ENCODE results near the gene LCE2C. TPM values are rescaled to one million over a fixed set of nuclear protein-coding genes. Genes with fewer than 3 reads are reported as not detected.
"Not testable (repeated sequence)": the region's sequence is repeated elsewhere in the genome, so short reads cannot be mapped to it uniquely, and the experiment has no call there.

Gene LCE2C
- total RNA-seq, 6 experiments from 2014 or later = not detected

DNA sequence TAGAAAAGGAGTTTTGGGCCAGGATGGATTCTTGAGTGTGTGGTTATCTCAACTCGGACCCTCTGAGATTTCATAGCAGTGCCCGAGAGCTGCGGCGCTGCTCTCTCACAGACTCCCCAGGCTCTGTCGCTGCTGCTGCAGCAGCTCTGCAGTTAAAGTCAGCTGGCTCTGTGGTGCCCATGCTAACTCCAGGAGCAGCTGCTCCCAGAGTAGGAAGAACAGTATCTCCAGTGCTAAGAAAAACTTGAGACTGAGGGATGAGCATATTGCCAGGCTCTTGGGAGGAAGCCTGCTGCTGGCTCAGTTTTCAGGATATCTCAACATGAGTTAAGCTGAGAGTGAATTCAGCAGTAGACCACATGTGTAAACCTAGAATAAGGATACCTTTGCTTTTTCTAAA, 7.4 kb upstream of the LCE2C start:
- DNase-seq = no peak
- H3K27ac Mint-ChIP-seq = no peak overlapping the region
- H3K27me3 Mint-ChIP-seq (ENCODE audit: insufficient read depth) = peaks cover 5% of the 10 kb centered on the region; the same call in 1 of the 2 replicates
- TF ChIP-seq CTCF (IDR thresholded peaks at IDR 0.05) = no peak
- no peaks in the 10 kb centered on the region for H3K4me1 Mint-ChIP-seq (ENCODE audit: low read depth)
- no peaks in the 10 kb centered on the region for H3K36me3 Mint-ChIP-seq (ENCODE audit: low read depth)
- H3K4me3 Mint-ChIP-seq = no peak overlapping the region
- peaks cover 15% of the 10 kb centered on the region for H3K9me3 Mint-ChIP-seq

DNA sequence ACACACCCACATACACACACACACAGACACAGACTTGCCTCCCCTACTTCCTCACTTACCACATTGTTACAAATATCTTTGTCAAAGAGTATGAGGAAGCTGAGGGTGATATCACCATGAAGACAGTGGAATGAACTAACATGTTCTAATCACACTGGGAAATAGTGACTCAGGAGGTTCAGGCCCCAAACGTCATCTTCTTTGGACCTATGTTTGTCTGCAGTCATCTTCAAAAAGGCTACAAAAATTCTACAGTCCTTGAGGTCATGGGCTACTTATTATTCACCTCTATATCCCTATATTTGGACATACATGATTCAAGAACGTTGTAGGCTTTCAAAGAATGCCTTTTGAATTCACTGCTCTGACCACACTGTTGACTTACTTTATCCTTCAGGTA, 2.1 kb upstream of the LCE2C start:
- Mint-ChIP-seq H3K27ac (no peak overlapping the region), H3K4me1 (ENCODE audit: low read depth) (no peaks in the 10 kb centered on the region), H3K9me3 (peaks cover 5% of the 10 kb centered on the region), H3K36me3 (ENCODE audit: low read depth) (no peaks in the 10 kb centered on the region), H3K4me3 (no peak overlapping the region), H3K27me3 (ENCODE audit: insufficient read depth) (no peaks in the 10 kb centered on the region; the same call in none of the 2 replicates)
- DNase-seq = no peak
- TF ChIP-seq CTCF (IDR thresholded peaks at IDR 0.05) = no peak

GRCh38 chr1:152679459-152679858, 4.4 kb downstream of the LCE2C start:
- peaks cover 3% of the 10 kb centered on the region for H3K27me3 Mint-ChIP-seq (ENCODE audit: insufficient read depth)
- no peak for TF ChIP-seq CTCF (IDR thresholded peaks at IDR 0.05)
- no peak overlapping the region for H3K27ac Mint-ChIP-seq
- H3K36me3 Mint-ChIP-seq (ENCODE audit: low read depth) = no peaks in the 10 kb centered on the region
- H3K4me3 Mint-ChIP-seq = no peak overlapping the region
- H3K9me3 Mint-ChIP-seq = peaks cover 5% of the 10 kb centered on the region
- no peak for DNase-seq
- no peaks in the 10 kb centered on the region for H3K4me1 Mint-ChIP-seq (ENCODE audit: low read depth)

GRCh38 chr1:152681616-152682015, 6.5 kb downstream of the LCE2C start:
- DNase-seq = no peak
- no peaks in the 10 kb centered on the region for H3K4me1 Mint-ChIP-seq (ENCODE audit: low read depth)
- no peak overlapping the region for H3K27ac Mint-ChIP-seq
- no peak for TF ChIP-seq CTCF (IDR thresholded peaks at IDR 0.05)
- peaks cover 10% of the 10 kb centered on the region for H3K9me3 Mint-ChIP-seq
- H3K4me3 Mint-ChIP-seq = no peak overlapping the region
- peaks cover 3% of the 10 kb centered on the region for H3K27me3 Mint-ChIP-seq (ENCODE audit: insufficient read depth)
- H3K36me3 Mint-ChIP-seq (ENCODE audit: low read depth) = no peaks in the 10 kb centered on the region

- DNase-seq = no peak
Measured at GRCh38 chr1:152683846-152684245, 8.8 kb downstream of the LCE2C start.

DNA sequence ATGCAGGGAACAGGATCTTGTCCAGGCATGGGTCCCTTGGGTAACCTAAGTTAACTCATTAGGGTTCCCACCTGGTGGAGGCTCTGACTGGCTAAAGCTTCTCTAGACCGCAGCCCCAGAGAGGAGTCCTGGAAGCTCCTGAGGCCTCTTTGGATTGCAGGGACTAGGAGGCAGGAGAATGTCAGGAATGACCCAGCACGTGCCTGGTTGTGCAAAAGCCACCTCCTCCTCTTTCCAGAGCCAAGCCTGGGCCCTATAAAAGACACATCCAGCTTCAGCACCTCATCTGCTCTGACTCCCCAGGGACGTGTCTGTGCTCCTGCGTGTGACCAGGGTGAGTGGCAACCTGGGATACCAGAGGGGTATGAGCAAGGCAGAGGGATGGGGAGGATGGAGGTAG, 10.7 kb downstream of the LCE2C start, which contains the start of gene LCE2B:
Gene LCE2B, plus strand, starts transcription at position 301 of the 400 bp plus-strand sequence. CDS start 721 bp downstream, outside the sequence.
- not testable (repeated sequence) for H3K36me3 Mint-ChIP-seq (ENCODE audit: low read depth); H3K27ac Mint-ChIP-seq; H3K27me3 Mint-ChIP-seq (ENCODE audit: insufficient read depth); DNase-seq; H3K4me1 Mint-ChIP-seq (ENCODE audit: low read depth); H3K4me3 Mint-ChIP-seq
- peaks cover 18% of the 10 kb centered on the region for H3K9me3 Mint-ChIP-seq

More at GRCh38 chr1:152683846-152684245, 8.8 kb downstream of the LCE2C start:
- H3K4me3 Mint-ChIP-seq = no peak overlapping the region
- H3K4me1 Mint-ChIP-seq (ENCODE audit: low read depth) = no peaks in the 10 kb centered on the region
- no peak for TF ChIP-seq CTCF (IDR thresholded peaks at IDR 0.05)
- H3K9me3 Mint-ChIP-seq = peaks cover 11% of the 10 kb centered on the region
- H3K36me3 Mint-ChIP-seq (ENCODE audit: low read depth) = no peaks in the 10 kb centered on the region
- peaks cover 4% of the 10 kb centered on the region for H3K27me3 Mint-ChIP-seq (ENCODE audit: insufficient read depth)
- H3K27ac Mint-ChIP-seq = no peak overlapping the region

Measured in HFFc6 (cell line).